CD14-positive monocyte (primary cell): ENCODE results near the gene SLC9A9. TPM values are rescaled to one million over a fixed set of nuclear protein-coding genes. Genes with fewer than 3 reads are reported as not detected.
A peak's percentile ranks its signal among the peaks of the same experiment; 100 is the strongest.

Source experiments
- DNase-seq, 3 donors: peaks; one replicate each; pipeline ENCODE4 v3.0.0-alpha.2; 2011 to 2022
- H2AFZ ChIP-seq: 2 replicates; pipeline ENCODE4 v1.6.0; 2012; ENCODE audit warnings: mild to moderate bottlenecking, low read depth, low read length, inconsistent platforms; ENCODE audit not compliant: insufficient read depth, poor library complexity, severe bottlenecking
- H3K27ac ChIP-seq, 2 donors: 1 replicate in 1 of 2; 2 replicates in 1 of 2; pipeline ENCODE4 v1.5.1; 2012 to 2013; ENCODE audit warnings: low read length in 2 of 2, control low read depth in 1 of 2, inconsistent platforms in 1 of 2, low read depth in 1 of 2, mild to moderate bottlenecking in 1 of 2
- H3K27me3 ChIP-seq, 2 donors: one replicate each; pipeline versions ENCODE4 v1.6.0 to v1.6.1; 2011 to 2013; ENCODE audit warnings: low read length in 2 of 2; ENCODE audit not compliant: control insufficient read depth in 2 of 2, insufficient read depth in 2 of 2
- H3K36me3 ChIP-seq, 2 donors: replicated peaks in 1 of 2; 1 replicate in 1 of 2; 2 replicates in 1 of 2; pipeline versions ENCODE4 v1.5.1 to v1.6.1; 2012 to 2013; ENCODE audit warnings: low read length in 2 of 2, control low read depth in 1 of 2, inconsistent platforms in 1 of 2, mild to moderate bottlenecking in 1 of 2; ENCODE audit not compliant: insufficient read depth in 2 of 2, control insufficient read depth in 1 of 2
- H3K4me1 ChIP-seq, 2 donors: 1 replicate in 1 of 2; 2 replicates in 1 of 2; pipeline versions ENCODE4 v1.5.1 to v1.6.1; 2012 to 2013; ENCODE audit warnings: low read length in 2 of 2, control low read depth in 1 of 2, inconsistent platforms in 1 of 2, mild to moderate bottlenecking in 1 of 2, moderate library complexity in 1 of 2; ENCODE audit not compliant: insufficient read depth in 2 of 2, control insufficient read depth in 1 of 2
- H3K4me2 ChIP-seq: replicated peaks from 2 replicates; pipeline ENCODE3; 2012; ENCODE audit warnings: low read length, moderate library complexity, mild to moderate bottlenecking; ENCODE audit not compliant: poor library complexity, severe bottlenecking; ENCODE audit errors: extremely low read depth
- H3K4me3 ChIP-seq, 3 experiments: fragments of 200-600 bp in 1 of 3; sonication (generic) in 1 of 3; replicated peaks in 1 of 3; 1 replicate in 2 of 3; 2 replicates in 1 of 3; pipeline ENCODE4 v1.5.1; 2011 to 2013; ENCODE audit warnings: low read length in 3 of 3, mild to moderate bottlenecking in 3 of 3, control low read depth in 2 of 3, low read depth in 2 of 3, inconsistent platforms in 1 of 3, moderate library complexity in 1 of 3
- H3K79me2 ChIP-seq: 2 replicates; pipeline ENCODE4 v1.6.0; 2012; ENCODE audit warnings: mild to moderate bottlenecking, control low read depth, inconsistent platforms, low read length, moderate library complexity; ENCODE audit not compliant: insufficient read depth
- H3K9ac ChIP-seq: 2 replicates; pipeline ENCODE4 v1.6.0; 2017; ENCODE audit warnings: low read length, mild to moderate bottlenecking; ENCODE audit not compliant: insufficient read depth, poor library complexity, severe bottlenecking
- H3K9me3 ChIP-seq, 2 donors: replicated peaks in 1 of 2; 1 replicate in 1 of 2; 2 replicates in 1 of 2; pipeline versions ENCODE4 v1.5.1 to v1.6.1; 2012 to 2013; ENCODE audit warnings: low read length in 2 of 2, control low read depth in 1 of 2; ENCODE audit not compliant: control insufficient read depth in 1 of 2, insufficient read depth in 1 of 2
- H4K20me1 ChIP-seq: 2 replicates; pipeline ENCODE4 v1.6.0; 2012; ENCODE audit warnings: mild to moderate bottlenecking, low read length, control low read depth, moderate library complexity; ENCODE audit not compliant: insufficient read depth
- H3K27ac Mint-ChIP-seq, 7 donors: one replicate each; pipeline ENCODE4 v1.8.0; 2020; ENCODE audit warnings: mild to moderate bottlenecking in 7 of 7, mixed read lengths in 7 of 7, moderate library complexity in 6 of 7, inconsistent platforms in 2 of 7
- H3K27me3 Mint-ChIP-seq, 3 donors: one replicate each; pipeline ENCODE4 v1.8.0; 2021 to 2022; ENCODE audit warnings: low read depth in 3 of 3, mild to moderate bottlenecking in 3 of 3, mixed read lengths in 3 of 3, moderate library complexity in 3 of 3, inconsistent platforms in 1 of 3
- H3K36me3 Mint-ChIP-seq, 2 donors: one replicate each; pipeline ENCODE4 v1.8.0; 2020; ENCODE audit warnings: mixed read lengths in 2 of 2, inconsistent platforms in 1 of 2, mild to moderate bottlenecking in 1 of 2
- H3K4me1 Mint-ChIP-seq: one replicate; pipeline ENCODE4 v1.8.0; 2020; ENCODE audit warnings: mild to moderate bottlenecking, mixed read lengths
- H3K4me3 Mint-ChIP-seq, 2 donors: one replicate each; pipeline ENCODE4 v1.8.0; 2020; ENCODE audit warnings: mild to moderate bottlenecking in 2 of 2, mixed read lengths in 2 of 2, moderate library complexity in 1 of 2
- H3K9me3 Mint-ChIP-seq, 7 donors: one replicate each; pipeline ENCODE4 v1.8.0; 2020 to 2022; ENCODE audit warnings: mixed read lengths in 7 of 7, mild to moderate bottlenecking in 6 of 7, moderate library complexity in 6 of 7, inconsistent platforms in 2 of 7
- CTCF ChIP-seq: fragments of 200-600 bp; IDR thresholded peaks from one replicate; pipeline ENCODE4 v1.8.0; 2022; ENCODE audit warnings: antibody characterized with exemption, mild to moderate bottlenecking
- WGBS: methylation state at CpG from one replicate; pipeline ENCODE4 v1.1.5; 2013; ENCODE audit warnings: missing lambda C conversion rate; ENCODE audit not compliant: insufficient coverage; 5-methylcytosine and 5-hydroxymethylcytosine counted together
- intact Hi-C, 2 donors: fragments of 100-400 bp; cut with micrococcal nuclease; formaldehyde crosslinking; loops; one replicate each; pipeline versions ENCODE4 v1.15.0 to v1.15.1; 2023
- polyA plus RNA-seq, 3 donors: library from polyadenylated mRNA; depleted of rRNA in 1 of 3; unstranded in 2 of 3; stranded (reverse) in 1 of 3; fragments of 300-500 nt in 2 of 3; fragments of >200 nt in 1 of 3; fragmentation: Illumina TruSeq in 2 of 3; gene quantifications; 1 replicate in 2 of 3; 2 replicates in 1 of 3; pipeline ENCODE4 v1.2.3, GENCODE V29; 2012 to 2021

SLC9A9 gene
- polyA plus RNA-seq, 3 donors: 14.1 to 32.8 (median 27.0) TPM

DNA sequence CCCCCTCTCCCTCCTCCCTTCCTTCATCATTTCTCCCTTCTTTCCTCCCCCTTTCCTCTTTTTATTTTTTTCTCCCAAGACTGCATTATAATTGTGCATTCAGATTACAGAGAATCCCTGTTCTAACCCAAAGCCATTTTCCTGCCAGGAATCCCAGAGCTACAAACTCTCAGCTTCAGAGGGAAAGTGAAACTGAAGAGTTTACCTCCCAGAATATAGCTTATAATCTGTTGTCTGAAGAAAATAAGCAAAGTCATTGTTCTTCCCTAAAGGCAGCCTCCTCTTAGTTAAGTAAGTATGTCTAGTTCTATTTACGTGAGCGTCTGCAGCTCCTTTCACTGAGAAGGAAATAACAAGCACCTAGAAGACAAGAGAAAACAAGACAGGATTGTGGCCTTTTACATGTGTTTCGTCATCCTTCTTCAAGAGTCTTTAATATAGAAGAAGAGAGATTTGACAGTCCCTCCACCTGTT is 631.5 kb downstream of the SLC9A9 start:
- intact Hi-C loops: no loop called here
- H3K27ac Mint-ChIP-seq: peak overlapping the region; percentile 31 to 90 (median 77)
- Histone ChIP-seq H3K9me3 (no peaks in the 10 kb centered on the region), H3K4me3 (peak overlapping the region in 1 of 3 experiments; percentile 51), H3K27me3 (no peaks in the 10 kb centered on the region), H3K27ac (peak overlapping the region in 1 of 2 donors; percentile 67), H2AFZ (peak overlapping the region; percentile 65), H3K4me2 (peak overlapping the region; percentile 51), H3K79me2 (no peaks in the 10 kb centered on the region), H3K36me3 (no peaks in the 10 kb centered on the region), H3K9ac (no peak overlapping the region), H3K4me1 (peaks cover 11 to 13% of the 10 kb centered on the region in 2 donors), H4K20me1 (no peaks in the 10 kb centered on the region)
- H3K4me1 Mint-ChIP-seq: peaks cover 25% of the 10 kb centered on the region
- DNase-seq: peak; percentile 2 to 10 (median 10)
- no peak for TF ChIP-seq CTCF
- H3K9me3 Mint-ChIP-seq: peaks cover 0 to 2% (median 0%) of the 10 kb centered on the region in 7 donors
- peaks cover 0 to 2% (median 0%) of the 10 kb centered on the region in 3 donors for H3K27me3 Mint-ChIP-seq
- WGBS: no CpG with 5 or more reads among the region's 3 CpGs
- no peaks in the 10 kb centered on the region for H3K36me3 Mint-ChIP-seq
- H3K4me3 Mint-ChIP-seq: peak overlapping the region; percentile 61 to 71

Other genes with a start within 250 kb of the SLC9A9 start
- gene DIPK2A, start 123.4 kb upstream of the SLC9A9 start, polyA plus RNA-seq: 10 to 100 TPM; 15.4 to 26.9 (median 21.4) TPM